ENCODE results near the gene IFNL1.
"Not testable (repeated sequence)": the region's sequence is repeated elsewhere in the genome, so short reads cannot be mapped to it uniquely, and the experiment has no call there.

IFNL1 gene

DNA sequence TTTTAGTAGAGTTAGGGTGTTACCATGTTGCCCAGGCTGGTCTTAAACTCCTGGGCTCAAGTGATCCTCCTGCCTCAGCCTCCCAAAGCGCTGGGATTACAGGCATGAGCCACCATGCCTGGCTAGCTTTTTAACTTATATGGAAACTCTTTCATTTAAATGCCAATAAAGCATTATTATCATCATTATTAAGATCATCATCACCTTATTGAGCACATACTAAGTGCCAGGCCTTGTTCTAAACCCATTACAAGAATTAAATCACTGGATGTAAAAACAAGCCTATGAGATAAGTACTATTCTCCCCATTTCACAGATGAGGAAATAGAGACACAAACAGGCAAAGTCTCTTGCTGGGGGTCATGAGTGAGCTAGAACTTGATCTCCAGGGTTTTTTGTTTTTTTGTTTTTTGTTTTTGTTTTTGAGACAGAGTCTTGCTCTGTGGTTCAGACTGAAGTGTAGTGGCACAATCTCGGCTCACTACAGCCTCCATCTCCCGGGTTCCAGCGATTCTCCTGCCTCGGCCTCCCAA lies 38.3 kb downstream of the IFNL1 start:
- DNase-seq = no peak

DNA sequence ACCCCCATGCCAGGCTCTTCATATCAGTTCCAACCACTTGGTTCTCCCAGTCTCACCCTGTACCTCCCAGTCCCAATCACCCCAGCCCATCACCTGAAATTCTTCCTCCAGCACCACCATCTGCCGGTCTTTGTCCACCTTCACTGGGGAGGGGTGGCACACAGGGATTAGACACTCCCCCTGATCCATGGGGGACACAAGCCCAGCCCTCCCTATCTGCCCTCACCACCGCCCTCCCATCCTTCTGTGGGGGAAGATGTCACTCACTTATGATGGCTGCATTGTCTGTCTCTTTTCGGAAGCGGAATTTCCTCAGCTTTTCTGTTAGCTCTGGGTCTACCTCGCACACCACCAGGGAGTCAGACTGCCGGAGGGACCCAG lies 39.0 kb downstream of the IFNL1 start:
- DNase-seq = no peak

GRCh38 chr19:39336483-39336882 lies 40.3 kb downstream of the IFNL1 start:
- DNase-seq = no peak

GRCh38 chr19:39339674-39340073 lies 43.5 kb downstream of the IFNL1 start:
- no peak for DNase-seq

DNA sequence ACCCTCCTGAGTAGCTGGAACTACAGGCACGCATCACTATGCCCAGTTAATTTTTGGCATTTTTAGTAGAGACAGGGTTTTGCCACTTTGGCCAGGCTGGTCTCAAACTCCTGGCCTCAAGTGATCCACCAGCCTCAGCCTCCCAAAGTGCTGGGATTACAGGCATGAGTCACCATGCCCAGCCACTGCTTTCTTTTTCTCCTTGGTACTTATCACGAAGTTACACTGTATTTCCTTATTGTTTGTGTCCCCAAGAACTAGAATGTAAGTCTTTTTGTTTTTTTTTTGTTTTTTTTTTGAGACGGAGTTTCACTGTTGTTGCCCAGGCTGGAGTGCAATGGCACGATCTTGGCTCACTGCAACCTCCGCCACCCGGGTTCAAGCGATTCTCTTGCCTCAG lies 43.9 kb downstream of the IFNL1 start:
- DNase-seq = not testable (repeated sequence)

GRCh38 chr19:39341129-39341718 lies 45.0 kb downstream of the IFNL1 start:
- no peak for DNase-seq

DNA sequence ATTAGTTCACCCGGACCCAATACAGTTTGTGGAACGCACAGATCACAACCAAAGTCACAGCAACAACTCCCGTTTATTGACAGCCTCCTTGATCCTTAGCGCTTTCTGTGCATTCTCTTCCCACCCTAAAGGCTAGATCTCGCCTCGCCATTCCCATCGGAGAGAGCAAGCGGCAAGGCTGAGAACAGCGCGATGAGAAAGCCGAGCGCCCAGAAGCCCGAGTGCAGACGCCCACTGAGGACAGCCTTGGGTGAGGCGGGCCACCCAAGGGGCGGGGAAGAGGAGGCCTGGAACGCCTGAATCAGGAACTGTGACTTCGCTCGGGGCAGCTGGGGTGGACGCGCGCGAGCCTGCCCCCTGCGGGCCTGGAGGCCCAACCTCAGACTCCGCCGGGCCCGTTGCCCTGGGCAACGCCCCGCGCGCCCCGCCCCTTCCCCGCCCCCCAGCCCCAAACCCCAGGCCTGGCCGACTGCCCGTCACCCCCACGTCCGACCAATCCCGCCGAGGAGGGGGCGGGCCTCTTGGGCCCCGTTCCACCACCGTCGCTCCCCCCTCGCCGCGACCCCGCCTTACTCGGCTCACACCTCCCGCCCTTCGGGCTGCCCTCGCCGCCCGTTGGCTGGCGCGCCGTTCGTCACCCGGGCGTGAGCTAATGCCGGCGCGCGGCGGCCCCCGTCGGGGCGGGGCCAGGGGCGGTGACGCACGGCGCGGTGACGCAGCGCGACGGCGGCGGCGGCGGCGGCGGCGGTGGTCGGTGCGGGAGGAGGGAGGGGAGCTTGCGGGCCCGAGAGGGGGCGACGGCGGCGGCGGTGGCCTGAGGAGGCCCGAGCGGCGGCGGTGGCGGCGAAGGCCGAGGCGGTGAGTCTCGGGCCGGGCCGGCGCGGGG lies 45.8 kb downstream of the IFNL1 start, which contains the start of gene SAMD4B:
Gene SAMD4B, plus strand, starts transcription at position 703 of the 886 bp plus-strand sequence. CDS start 14,473 bp downstream, outside the sequence.
- peak; percentile 69 for DNase-seq

GRCh38 chr19:39342647-39343305 lies 46.6 kb downstream of the IFNL1 start:
- no peak for DNase-seq

- no peak for DNase-seq
Measured at GRCh38 chr19:39345956-39346355, 49.7 kb downstream of the IFNL1 start.

- no peak for DNase-seq
Measured at GRCh38 chr19:39347332-39348164, 51.3 kb downstream of the IFNL1 start.

Data from cortex of kidney (tissue), 1 donor.